Endothelial cell of umbilical vein (primary cell): Measurements from ENCODE around the gene DMXL2. TPM values are rescaled to one million over a fixed set of nuclear protein-coding genes. Genes with fewer than 3 reads are reported as not detected.

Experiments
- BruUV-seq: library from RNA; stranded (reverse); fragments of 400-500 nt; replicated peaks from 2 replicates; lab custom pipeline; 2021; lab: Mats Ljungman, UMichigan
- CTCF ChIA-PET: fragments of 300-600, 350-600 bp; sonication (Branson Sonifier 250); formaldehyde crosslinking; loops from one replicate; lab custom pipeline; 2021; ENCODE audit warnings: antibody characterized with exemption, inconsistent platforms; lab: Charles Lee
- POLR2A ChIA-PET: fragments of 300-600, 350-600 bp; sonication (Branson Sonifier 250); formaldehyde crosslinking; loops from one replicate; lab custom pipeline; 2021; ENCODE audit warnings: antibody characterized with exemption, inconsistent platforms; lab: Charles Lee
- DNase-seq: peaks from one replicate; pipeline ENCODE4 v3.0.0-alpha.2; 2011; ENCODE audit warnings: low read depth, low spot score
- FAIRE-seq: peaks from 2 replicates; lab custom pipeline; 2011; peaks lifted over from hg19 to GRCh38; lab: Jason Lieb, UNC
- H2AFZ ChIP-seq: 2 replicates; pipeline ENCODE4 v1.6.0; 2012; ENCODE audit warnings: low read depth, low read length, control low read depth, inconsistent platforms
- H3K27ac ChIP-seq: 2 replicates; pipeline ENCODE4 v1.5.1; 2011; ENCODE audit warnings: low read depth, mild to moderate bottlenecking, control low read depth, low read length, moderate library complexity; ENCODE audit not compliant: insufficient read depth
- H3K27me3 ChIP-seq, 2 experiments: 2 replicates each; pipeline versions ENCODE4 v1.6.0 to v1.6.1; 2011; ENCODE audit warnings: low read length in 2 of 2, mixed read lengths in 1 of 2; ENCODE audit not compliant: control insufficient read depth in 2 of 2, insufficient read depth in 2 of 2
- H3K36me3 ChIP-seq, 2 experiments: 2 replicates in 1 of 2; 3 replicates in 1 of 2; pipeline ENCODE4 v1.5.1; 2011; ENCODE audit warnings: low read length in 2 of 2, mild to moderate bottlenecking in 1 of 2, moderate library complexity in 1 of 2; ENCODE audit not compliant: control insufficient read depth in 2 of 2, insufficient read depth in 2 of 2; ENCODE audit errors: extremely low read depth in 1 of 2
- H3K4me1 ChIP-seq: 3 replicates; pipeline ENCODE4 v1.5.1; 2011; ENCODE audit warnings: mild to moderate bottlenecking, low read length; ENCODE audit not compliant: control insufficient read depth, insufficient read depth; ENCODE audit errors: extremely low read depth
- H3K4me2 ChIP-seq: 2 replicates; pipeline ENCODE4 v1.6.1; 2011; ENCODE audit warnings: low read length, control low read depth, mixed read lengths; ENCODE audit not compliant: insufficient read depth
- H3K4me3 ChIP-seq, 3 experiments: fragments of 200-600 bp in 1 of 3; sonication (generic), shearing (Covaris generic) in 1 of 3; replicated peaks in 1 of 3; 2 replicates each; pipeline ENCODE4 v1.5.1; 2011 to 2016; ENCODE audit warnings: control low read depth in 3 of 3, low read length in 3 of 3, mild to moderate bottlenecking in 2 of 3, inconsistent platforms in 1 of 3, low read depth in 1 of 3, moderate library complexity in 1 of 3; ENCODE audit not compliant: insufficient read depth in 1 of 3
- H3K79me2 ChIP-seq: 2 replicates; pipeline ENCODE4 v1.6.0; 2012; ENCODE audit warnings: low read length, inconsistent platforms; ENCODE audit not compliant: control insufficient read depth, insufficient read depth
- H3K9ac ChIP-seq: replicated peaks from 2 replicates; pipeline ENCODE3; 2011; ENCODE audit warnings: low read length, control low read depth; ENCODE audit not compliant: insufficient read depth; ENCODE audit errors: extremely low read depth
- H3K9me1 ChIP-seq: replicated peaks from 3 replicates; pipeline ENCODE4 v1.6.0; 2011; ENCODE audit warnings: mild to moderate bottlenecking, low read length; ENCODE audit not compliant: control insufficient read depth, insufficient read depth; ENCODE audit errors: extremely low read depth
- H3K9me3 ChIP-seq: replicated peaks from 2 replicates; pipeline ENCODE4 v1.5.1; 2012; ENCODE audit warnings: low read length, inconsistent platforms; ENCODE audit not compliant: control insufficient read depth, insufficient read depth
- H4K20me1 ChIP-seq: replicated peaks from 2 replicates; pipeline ENCODE3; 2011; ENCODE audit warnings: mild to moderate bottlenecking, low read length; ENCODE audit not compliant: control insufficient read depth, insufficient read depth; ENCODE audit errors: extremely low read depth
- EZH2 ChIP-seq: IDR thresholded peaks from 2 replicates; pipeline ENCODE4 v1.6.1; 2012; ENCODE audit warnings: borderline replicate concordance, low read depth, mild to moderate bottlenecking, moderate library complexity, low read length, inconsistent platforms; ENCODE audit not compliant: severe bottlenecking
- FOS ChIP-seq: IDR thresholded peaks from 2 replicates; pipeline ENCODE4 v1.6.1; 2011; ENCODE audit warnings: mild to moderate bottlenecking, low read length, moderate library complexity, borderline replicate concordance; ENCODE audit not compliant: insufficient read depth
- GATA2 ChIP-seq: IDR thresholded peaks from 2 replicates; pipeline ENCODE4 v1.7.0; 2011; ENCODE audit warnings: low read depth, mild to moderate bottlenecking, moderate library complexity, mixed read lengths, low read length; ENCODE audit not compliant: insufficient read length, insufficient read depth
- JUN ChIP-seq: IDR thresholded peaks from 2 replicates; pipeline ENCODE4 v1.6.1; 2011; ENCODE audit warnings: borderline replicate concordance, low read depth; ENCODE audit not compliant: insufficient read length, insufficient read depth
- MYC ChIP-seq: IDR thresholded peaks from one replicate; pipeline ENCODE4 v1.6.1; 2011; ENCODE audit warnings: mild to moderate bottlenecking, low read depth, low read length
- POLR2A ChIP-seq: IDR thresholded peaks from 2 replicates; pipeline ENCODE4 v1.6.1; 2012; ENCODE audit warnings: low read depth, mild to moderate bottlenecking, control low read depth, low read length
- POLR2AphosphoS5 ChIP-seq: IDR thresholded peaks from 2 replicates; pipeline ENCODE4 v1.6.1; 2012; ENCODE audit warnings: low read depth, mild to moderate bottlenecking, control low read depth, low read length, moderate library complexity; ENCODE audit not compliant: insufficient read depth
- dilution Hi-C: fragments of 300-500 bp; cut with MboI; formaldehyde crosslinking; loops from one replicate; pipeline ENCODE4 v1.15.0; 2019; ENCODE audit warnings: low sequenced_read_pairs; ENCODE audit not compliant: extremely low pct_ligation_motif_present
- intact Hi-C: fragments of 100-400 bp; cut with micrococcal nuclease; formaldehyde crosslinking; loops from one replicate; pipeline ENCODE4 v1.10.0; 2022
- polyA plus RNA-seq, 4 experiments: library from polyadenylated mRNA; depleted of rRNA in 3 of 4; stranded (reverse) in 3 of 4; unstranded in 1 of 4; fragments of >200 nt; gene quantifications; 2 replicates each; pipeline versions ENCODE4 v1.2.1 to v1.2.3, GENCODE V29; 2011 to 2012; ENCODE audit warnings: missing spikeins in 1 of 4
- total RNA-seq: library from RNA; stranded (reverse); gene quantifications from 2 replicates; pipeline ENCODE4 v1.2.3, GENCODE V29; 2021
- TF ChIP-seq, protein P1 (sequence below): IDR thresholded peaks from 2 replicates; pipeline ENCODE4 v1.6.1; 2011; ENCODE audit not compliant: insufficient read depth, insufficient read length
- TF ChIP-seq, protein P2 (sequence below), 2 donors: IDR thresholded peaks; 1 replicate in 1 of 2; 2 replicates in 1 of 2; pipeline ENCODE4 v1.5.1; 2011; ENCODE audit warnings: low read length in 2 of 2, mild to moderate bottlenecking in 2 of 2, moderate library complexity in 2 of 2, control low read depth in 1 of 2, inconsistent platforms in 1 of 2, low read depth in 1 of 2; ENCODE audit not compliant: insufficient read depth in 1 of 2; ENCODE audit errors: extremely low read depth in 1 of 2

The DMXL2 gene
- total and polyA plus RNA-seq, 2 donors (not counting 3 experiments of a cell fraction or from before 2014, with no cell fraction given), result 6.3 to 10.8 TPM

DNA sequence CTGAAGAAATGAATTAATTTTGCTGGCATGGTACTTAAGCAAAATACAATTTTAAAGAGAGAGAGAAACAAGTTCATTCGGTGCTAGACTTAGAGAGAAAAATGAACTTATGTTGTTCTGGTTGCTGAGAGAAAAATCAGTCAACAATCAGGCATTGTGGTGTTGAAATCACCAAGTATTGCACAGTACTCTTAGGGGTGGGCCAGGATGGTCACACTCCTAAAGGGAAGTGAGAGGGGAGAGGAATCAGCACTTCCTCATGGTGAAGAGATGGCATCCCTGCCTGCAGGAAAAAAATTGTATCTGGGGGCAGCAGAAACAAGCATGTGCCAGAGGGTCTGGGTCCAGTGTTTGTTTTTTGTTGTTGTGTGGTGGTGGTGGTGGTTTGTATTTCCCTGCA lies 7.0 kb upstream of the DMXL2 start:
- dilution Hi-C loops, result no loop called here
- TF ChIP-seq POLR2AphosphoS5 (no peak), FOS (no peak)
- no peaks in the 10 kb centered on the region for H4K20me1 ChIP-seq
- no peaks in the 10 kb centered on the region for H3K79me2 ChIP-seq
- no peak overlapping the region for H3K27ac ChIP-seq
- intact Hi-C loops, result no loop called here
- H3K9me3 ChIP-seq, result no peaks in the 10 kb centered on the region
- ChIA-PET POLR2A (no interaction called here), CTCF (no interaction called here)
- no peak overlapping the region for H3K9ac ChIP-seq
- H2AFZ ChIP-seq, result no peak overlapping the region
- BruUV-seq, result no TSS peak
- no peak overlapping the region for H3K4me2 ChIP-seq
- FAIRE-seq, result no peak
- H3K9me1 ChIP-seq, result no peaks in the 10 kb centered on the region
- no peaks in the 10 kb centered on the region for H3K4me1 ChIP-seq
- H3K4me3 ChIP-seq, result no peak overlapping the region
- H3K36me3 ChIP-seq, result no peaks in the 10 kb centered on the region
- peaks cover 3 to 9% of the 10 kb centered on the region in 2 experiments for H3K27me3 ChIP-seq
- no peak for DNase-seq

DNA sequence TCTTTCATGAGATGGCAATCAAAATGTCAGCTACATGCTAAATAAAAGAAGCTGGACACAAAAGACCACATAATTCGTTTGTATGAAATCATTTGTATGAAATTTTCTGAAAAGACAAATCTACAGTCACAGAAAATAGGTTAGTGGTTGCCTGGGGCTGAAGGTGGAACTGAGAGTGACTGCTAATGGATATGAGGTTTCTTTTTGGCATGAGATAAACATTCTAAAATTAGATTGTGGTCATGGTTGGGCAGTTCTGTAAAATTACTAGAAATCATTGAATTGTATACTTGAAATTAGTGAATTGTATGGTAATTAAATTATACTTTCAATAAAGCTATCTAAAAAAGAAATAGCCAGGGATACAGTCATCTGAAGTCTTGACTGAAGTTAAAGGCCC lies 2.7 kb upstream of the DMXL2 start:
- ChIA-PET CTCF (interaction anchor here (0.8 to 1.5 kb wide), 4 partner anchors 19 to 151 kb away, joined by 3 to 4 read pairs (median 3); no protein-coding TSS in a partner anchor), POLR2A (no interaction called here)
- H3K4me3 ChIP-seq, result no peak overlapping the region
- no peaks in the 10 kb centered on the region for H3K36me3 ChIP-seq
- no peak for DNase-seq
- H3K27me3 ChIP-seq, result peaks cover 3 to 4% of the 10 kb centered on the region in 2 experiments
- no peak for FAIRE-seq
- no peak overlapping the region for H3K9ac ChIP-seq
- H3K79me2 ChIP-seq, result no peaks in the 10 kb centered on the region
- H3K9me3 ChIP-seq, result no peaks in the 10 kb centered on the region
- no peak overlapping the region for H3K4me2 ChIP-seq
- BruUV-seq, result no TSS peak
- no peak overlapping the region for H3K27ac ChIP-seq
- peaks cover 6% of the 10 kb centered on the region for H3K4me1 ChIP-seq
- no peaks in the 10 kb centered on the region for H4K20me1 ChIP-seq
- no peak overlapping the region for H2AFZ ChIP-seq
- H3K9me1 ChIP-seq, result no peaks in the 10 kb centered on the region
- dilution Hi-C loops (no loop called here), intact Hi-C loops (no loop called here)
- TF ChIP-seq, protein P1, sequence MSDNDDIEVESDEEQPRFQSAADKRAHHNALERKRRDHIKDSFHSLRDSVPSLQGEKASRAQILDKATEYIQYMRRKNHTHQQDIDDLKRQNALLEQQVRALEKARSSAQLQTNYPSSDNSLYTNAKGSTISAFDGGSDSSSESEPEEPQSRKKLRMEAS, result no peak
- no peak for TF ChIP-seq GATA2
- TF ChIP-seq EZH2, result no peak
- TF ChIP-seq POLR2A, result no peak
- TF ChIP-seq JUN, result no peak
- no peak for TF ChIP-seq MYC
- TF ChIP-seq POLR2AphosphoS5, result no peak
- TF ChIP-seq, protein P2, sequence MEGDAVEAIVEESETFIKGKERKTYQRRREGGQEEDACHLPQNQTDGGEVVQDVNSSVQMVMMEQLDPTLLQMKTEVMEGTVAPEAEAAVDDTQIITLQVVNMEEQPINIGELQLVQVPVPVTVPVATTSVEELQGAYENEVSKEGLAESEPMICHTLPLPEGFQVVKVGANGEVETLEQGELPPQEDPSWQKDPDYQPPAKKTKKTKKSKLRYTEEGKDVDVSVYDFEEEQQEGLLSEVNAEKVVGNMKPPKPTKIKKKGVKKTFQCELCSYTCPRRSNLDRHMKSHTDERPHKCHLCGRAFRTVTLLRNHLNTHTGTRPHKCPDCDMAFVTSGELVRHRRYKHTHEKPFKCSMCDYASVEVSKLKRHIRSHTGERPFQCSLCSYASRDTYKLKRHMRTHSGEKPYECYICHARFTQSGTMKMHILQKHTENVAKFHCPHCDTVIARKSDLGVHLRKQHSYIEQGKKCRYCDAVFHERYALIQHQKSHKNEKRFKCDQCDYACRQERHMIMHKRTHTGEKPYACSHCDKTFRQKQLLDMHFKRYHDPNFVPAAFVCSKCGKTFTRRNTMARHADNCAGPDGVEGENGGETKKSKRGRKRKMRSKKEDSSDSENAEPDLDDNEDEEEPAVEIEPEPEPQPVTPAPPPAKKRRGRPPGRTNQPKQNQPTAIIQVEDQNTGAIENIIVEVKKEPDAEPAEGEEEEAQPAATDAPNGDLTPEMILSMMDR (IDR thresholded peaks at IDR 0.05; ENCODE audit: extremely low read depth in 1 of 2, insufficient read depth in 1 of 2, low read depth in 1 of 2, low read length in 2 of 2), result no peak
- TF ChIP-seq FOS, result no peak
